ENCODE results near the gene ASCL3. TPM values are rescaled to one million over a fixed set of nuclear protein-coding genes. Genes with fewer than 3 reads are reported as not detected.

The ASCL3 gene
- total and polyA plus RNA-seq, 2 donors (not counting 1 experiment from before 2014, with no cell fraction given): not detected

DNA sequence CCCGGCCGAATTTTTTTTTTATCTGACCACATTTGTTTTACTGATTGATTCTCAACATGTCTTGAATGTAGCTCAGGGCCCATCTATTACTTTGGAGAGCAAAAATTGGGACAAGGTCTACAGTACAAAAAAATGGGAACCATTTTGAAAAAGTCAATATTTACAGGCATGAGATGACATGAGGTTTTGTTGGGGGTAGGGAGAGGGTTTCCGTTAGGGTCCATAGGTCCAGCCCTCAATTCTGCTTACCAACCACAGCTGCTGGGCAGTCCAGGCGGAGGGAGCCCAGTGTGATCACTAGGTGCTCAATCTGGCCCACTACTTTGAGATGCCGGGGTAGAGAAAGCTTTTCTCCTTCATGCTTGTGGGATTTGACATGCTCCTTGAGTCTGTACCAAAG is 42.6 kb upstream of the ASCL3 start:
- 100% methylated on average over 2 of the region's 5 CpGs for WGBS (ENCODE audit: insufficient coverage)
- Histone ChIP-seq H3K4me1 (ENCODE audit: control insufficient read depth in 2 of 2, insufficient read depth in 2 of 2, low read length in 2 of 2) (no peaks in the 10 kb centered on the region), H3K79me2 (ENCODE audit: control insufficient read depth, insufficient read depth, low read length) (no peaks in the 10 kb centered on the region), H3K27ac (ENCODE audit: low read length in 2 of 2) (no peak overlapping the region), H4K20me1 (ENCODE audit: control insufficient read depth, insufficient read depth, low read length, poor library complexity, severe bottlenecking) (no peaks in the 10 kb centered on the region), H3K9ac (ENCODE audit: low read length) (no peak overlapping the region), H2AFZ (ENCODE audit: insufficient read depth, low read depth, low read length, poor library complexity, severe bottlenecking) (no peak overlapping the region), H3K4me3 (ENCODE audit: control extremely low read depth in 1 of 5, extremely low read depth in 1 of 5, insufficient read depth in 1 of 5, low read depth in 2 of 5, low read length in 4 of 5) (no peak overlapping the region), H3K9me3 (ENCODE audit: control extremely low read depth in 1 of 3, control insufficient read depth in 2 of 3, insufficient read depth in 1 of 3, low read length in 2 of 3) (no peaks in the 10 kb centered on the region), H3K36me3 (replicated peaks in 1 of 2; ENCODE audit: control extremely low read depth in 1 of 2, control insufficient read depth in 1 of 2, extremely low read depth in 1 of 2, insufficient read depth in 2 of 2, low read length in 1 of 2) (no peaks in the 10 kb centered on the region), H3K4me2 (replicated peaks; ENCODE audit: low read depth, low read length, poor library complexity, severe bottlenecking) (no peak overlapping the region), H3K27me3 (replicated peaks in 1 of 4; ENCODE audit: control extremely low read depth in 1 of 4, control insufficient read depth in 3 of 4, insufficient read depth in 4 of 4, low read length in 3 of 4) (peaks cover 0 to 4% (median 0%) of the 10 kb centered on the region in 4 experiments)
- TF ChIP-seq CTCF (IDR thresholded peaks at IDR 0.05): no peak
- TF ChIP-seq EZH2 (IDR thresholded peaks at IDR 0.05; ENCODE audit: borderline replicate concordance, insufficient read depth, low read depth, low read length, poor library complexity, severe bottlenecking): no peak
- no peaks in the 10 kb centered on the region for H3K4me1 Mint-ChIP-seq
- intact Hi-C loops (cut with micrococcal nuclease): no loop called here
- H3K4me3 Mint-ChIP-seq: no peak overlapping the region
- H3K27ac Mint-ChIP-seq: no peak overlapping the region
- ATAC-seq (ENCODE audit: low read depth) (no peak), DNase-seq (no peak)
- no peaks in the 10 kb centered on the region for H3K9me3 Mint-ChIP-seq (ENCODE audit: insufficient read depth)
- peaks cover 35% of the 10 kb centered on the region for H3K27me3 Mint-ChIP-seq
- ChIA-PET CTCF (no interaction called here), POLR2A (no interaction called here)

DNA sequence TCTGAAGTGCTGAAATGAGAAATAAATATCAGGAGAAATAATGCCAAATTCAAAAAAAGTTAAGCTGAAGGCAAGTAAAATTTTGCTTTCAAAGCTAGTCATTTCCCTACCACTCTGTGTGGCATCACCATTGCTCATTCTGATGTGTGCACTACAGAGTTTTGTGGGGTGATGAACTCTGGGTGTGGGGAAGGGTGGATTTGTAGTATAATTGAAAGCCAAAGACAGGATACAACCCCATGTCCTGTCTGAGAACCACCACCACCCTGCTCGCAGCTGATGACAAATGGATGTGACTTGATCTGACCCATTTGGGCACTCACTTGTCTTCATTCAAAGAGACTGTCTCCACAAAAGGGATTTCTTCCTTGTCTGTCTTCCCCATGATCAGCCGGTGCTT is 40.7 kb upstream of the ASCL3 start:
- H3K4me3 ChIP-seq (ENCODE audit: control extremely low read depth in 1 of 5, extremely low read depth in 1 of 5, insufficient read depth in 1 of 5, low read depth in 2 of 5, low read length in 4 of 5): no peak overlapping the region
- no peak overlapping the region for H2AFZ ChIP-seq (ENCODE audit: insufficient read depth, low read depth, low read length, poor library complexity, severe bottlenecking)
- intact Hi-C loops (cut with micrococcal nuclease): no loop called here
- no peaks in the 10 kb centered on the region for H4K20me1 ChIP-seq (ENCODE audit: control insufficient read depth, insufficient read depth, low read length, poor library complexity, severe bottlenecking)
- peaks cover 0 to under 1% (median 0%) of the 10 kb centered on the region in 4 experiments for H3K27me3 ChIP-seq (replicated peaks in 1 of 4; ENCODE audit: control extremely low read depth in 1 of 4, control insufficient read depth in 3 of 4, insufficient read depth in 4 of 4, low read length in 3 of 4)
- no peak for DNase-seq
- no peak overlapping the region for H3K27ac Mint-ChIP-seq
- no peak overlapping the region for H3K4me3 Mint-ChIP-seq
- H3K27ac ChIP-seq (ENCODE audit: low read length in 2 of 2): no peak overlapping the region
- TF ChIP-seq EZH2 (IDR thresholded peaks at IDR 0.05; ENCODE audit: borderline replicate concordance, insufficient read depth, low read depth, low read length, poor library complexity, severe bottlenecking) (no peak), CTCF (IDR thresholded peaks at IDR 0.05) (no peak)
- no peaks in the 10 kb centered on the region for H3K4me1 ChIP-seq (ENCODE audit: control insufficient read depth in 2 of 2, insufficient read depth in 2 of 2, low read length in 2 of 2)
- H3K9ac ChIP-seq (ENCODE audit: low read length): no peak overlapping the region
- no peaks in the 10 kb centered on the region for H3K79me2 ChIP-seq (ENCODE audit: control insufficient read depth, insufficient read depth, low read length)
- peaks cover 23% of the 10 kb centered on the region for H3K27me3 Mint-ChIP-seq
- no peaks in the 10 kb centered on the region for H3K4me1 Mint-ChIP-seq
- H3K9me3 Mint-ChIP-seq (ENCODE audit: insufficient read depth): no peaks in the 10 kb centered on the region
- ChIA-PET CTCF (no interaction called here), POLR2A (no interaction called here)
- no peaks in the 10 kb centered on the region for H3K9me3 ChIP-seq (ENCODE audit: control extremely low read depth in 1 of 3, control insufficient read depth in 2 of 3, insufficient read depth in 1 of 3, low read length in 2 of 3)
- no peak overlapping the region for H3K4me2 ChIP-seq (replicated peaks; ENCODE audit: low read depth, low read length, poor library complexity, severe bottlenecking)
- WGBS (ENCODE audit: insufficient coverage): 64% methylated on average over 2 of the region's 2 CpGs
- no peak for ATAC-seq (ENCODE audit: low read depth)
- no peaks in the 10 kb centered on the region for H3K36me3 ChIP-seq (replicated peaks in 1 of 2; ENCODE audit: control extremely low read depth in 1 of 2, control insufficient read depth in 1 of 2, extremely low read depth in 1 of 2, insufficient read depth in 2 of 2, low read length in 1 of 2)
